ENCODE measurements around the gene WDR44.

- no peak for TF ChIP-seq EZH2phosphoT487 (IDR thresholded peaks at IDR 0.05; ENCODE audit: low read depth, severe bottlenecking, unreplicated experiment)
- TF ChIP-seq CTCF (IDR thresholded peaks at IDR 0.05; ENCODE audit: poor library complexity), result no peak
Measured at GRCh38 chrX:118350221-118350620, 4.3 kb downstream of the WDR44 start.
